GM12801 (cell line): ENCODE measurements around the gene DDAH2.

Experiments
- CTCF ChIP-seq: IDR thresholded peaks from one replicate; pipeline ENCODE4 v1.5.1; 2011; ENCODE audit warnings: control low read depth; ENCODE audit not compliant: insufficient read length; ENCODE audit errors: extremely low read depth

Gene DDAH2

GRCh38 chr6:31721351-31722020, 7.6 kb downstream of the DDAH2 start, which contains the start of gene LY6G6C:
Gene LY6G6C, minus strand, starts transcription at chr6:31721746. Its CDS starts 67 bp downstream, at chr6:31721679.
- no peak for TF ChIP-seq CTCF

GRCh38 chr6:31720196-31720770, 8.8 kb downstream of the DDAH2 start:
- TF ChIP-seq CTCF: no peak

GRCh38 chr6:31719001-31719400, 10.1 kb downstream of the DDAH2 start:
- TF ChIP-seq CTCF: no peak

- TF ChIP-seq CTCF: no peak
These were observed 10.8 kb downstream of the DDAH2 start for GRCh38 chr6:31718265-31718664.

GRCh38 chr6:31717499-31718222, 11.4 kb downstream of the DDAH2 start:
- no peak for TF ChIP-seq CTCF

- TF ChIP-seq CTCF: no peak
These were observed 13.8 kb downstream of the DDAH2 start, which contains the start of gene LY6G6D for GRCh38 chr6:31715022-31715958. Gene LY6G6D, plus strand, starts transcription at chr6:31715348. Its CDS starts 8 bp downstream, at chr6:31715356.
